Gastroesophageal sphincter (tissue), 4 donors: Measurements from ENCODE around the gene NIM1K. TPM values are rescaled to one million over a fixed set of nuclear protein-coding genes. Genes with fewer than 3 reads are reported as not detected.

ENCODE experiments used
- ATAC-seq: fragments of 150-250 bp; one replicate; pipeline ENCODE4 v1.9.1; 2016; ENCODE audit warnings: mild to moderate bottlenecking, moderate library complexity
- H3K27ac ChIP-seq, 4 donors: fragments of 200-600 bp; sonication (generic) in 3 of 4; 1 replicate in 3 of 4; 2 replicates in 1 of 4; pipeline ENCODE4 v1.5.1; 2016 to 2019
- H3K27me3 ChIP-seq: fragments of 200-600 bp; sonication (generic); one replicate; pipeline ENCODE4 v1.5.1; 2019
- H3K36me3 ChIP-seq, 2 donors: fragments of 200-600 bp; sonication (generic); one replicate each; pipeline ENCODE4 v1.5.1; 2019; ENCODE audit warnings: control low read depth in 1 of 2
- H3K4me1 ChIP-seq, 3 donors: fragments of 200-600 bp; sonication (generic); 1 replicate in 2 of 3; 2 replicates in 1 of 3; pipeline ENCODE4 v1.5.1; 2016 to 2019; ENCODE audit warnings: control low read depth in 2 of 3
- H3K4me3 ChIP-seq, 2 donors: fragments of 200-600 bp; sonication (generic); one replicate each; pipeline ENCODE4 v1.5.1; 2019; ENCODE audit warnings: mild to moderate bottlenecking in 1 of 2, moderate library complexity in 1 of 2
- H3K9me3 ChIP-seq, 3 donors: fragments of 200-600 bp; sonication (generic); one replicate each; pipeline ENCODE4 v1.5.1; 2017 to 2019; ENCODE audit warnings: control low read depth in 2 of 3
- CTCF ChIP-seq, 4 experiments: fragments of 200-600 bp in 2 of 4; fragments of 450-650 bp in 2 of 4; sonication (generic) in 1 of 4; IDR thresholded peaks; one replicate each; pipeline ENCODE4 v1.5.1; 2017 to 2019; ENCODE audit warnings: antibody characterized with exemption in 4 of 4, mild to moderate bottlenecking in 2 of 4, moderate library complexity in 2 of 4
- EP300 ChIP-seq: sonication (generic); formaldehyde crosslinking; IDR thresholded peaks from one replicate; pipeline ENCODE4 v1.6.1; 2017; ENCODE audit warnings: antibody characterized with exemption, mild to moderate bottlenecking
- POLR2A ChIP-seq, 2 donors: fragments of 450-650 bp; IDR thresholded peaks; one replicate each; pipeline ENCODE4 v1.6.1; 2017; ENCODE audit warnings: antibody characterized with exemption in 2 of 2, mild to moderate bottlenecking in 2 of 2, moderate library complexity in 1 of 2
- POLR2AphosphoS5 ChIP-seq: sonication (generic); formaldehyde crosslinking; IDR thresholded peaks from one replicate; pipeline ENCODE4 v1.6.1; 2017; ENCODE audit warnings: antibody characterized with exemption
- WGBS, 2 donors: methylation state at CpG; one replicate each; pipeline ENCODE4 v1.1.5; 2018; ENCODE audit warnings: low coverage in 1 of 2; 5-methylcytosine and 5-hydroxymethylcytosine counted together
- total RNA-seq, 4 donors: library from RNA; depleted of rRNA; stranded (reverse); fragments of >200 nt; gene quantifications; one replicate each; pipeline ENCODE4 v1.1.0, GENCODE V29; 2016

The NIM1K gene
- total RNA-seq, 4 donors from 2014 or later: 0.94 to 1.9 (median 1.2) TPM

GRCh38 chr5:43309122-43309521 lies 117.1 kb downstream of the NIM1K start:
- TF ChIP-seq POLR2A (IDR thresholded peaks at IDR 0.05) (no peak), POLR2AphosphoS5 (no peak), EP300 (no peak), CTCF (IDR thresholded peaks at IDR 0.05) (no peak)
- Histone ChIP-seq H3K27me3 (no peaks in the 10 kb centered on the region), H3K27ac (no peak overlapping the region), H3K4me3 (no peak overlapping the region), H3K4me1 (peaks cover 2 to 50% (median 10%) of the 10 kb centered on the region in 3 donors), H3K9me3 (no peaks in the 10 kb centered on the region), H3K36me3 (no peaks in the 10 kb centered on the region)
- WGBS, 2 donors: 92 to 100% methylated on average over 1 to 3 of the region's 3 CpGs
- ATAC-seq: no peak

- TF ChIP-seq POLR2AphosphoS5 (no peak), POLR2A (IDR thresholded peaks at IDR 0.05) (no peak), EP300 (no peak), CTCF (IDR thresholded peaks at IDR 0.05) (no peak)
- Histone ChIP-seq H3K4me1 (peaks cover 2 to 51% (median 10%) of the 10 kb centered on the region in 3 donors), H3K27me3 (no peaks in the 10 kb centered on the region), H3K4me3 (no peak overlapping the region), H3K36me3 (no peaks in the 10 kb centered on the region), H3K9me3 (no peaks in the 10 kb centered on the region), H3K27ac (no peak overlapping the region)
- no peak for ATAC-seq
Observed at GRCh38 chr5:43309637-43310036, 117.6 kb downstream of the NIM1K start.

GRCh38 chr5:43312076-43312661 lies 120.1 kb downstream of the NIM1K start:
- Histone ChIP-seq H3K36me3 (no peaks in the 10 kb centered on the region), H3K4me3 (peak overlapping the region; percentile 74 to 87), H3K27ac (peak overlapping the region in 3 of 4 donors; percentile 89 to 91 (median 90)), H3K4me1 (peaks cover 2 to 40% (median 10%) of the 10 kb centered on the region in 3 donors), H3K27me3 (no peaks in the 10 kb centered on the region), H3K9me3 (no peaks in the 10 kb centered on the region)
- TF ChIP-seq CTCF (IDR thresholded peaks at IDR 0.05): no peak
- TF ChIP-seq EP300: no peak
- no peak for TF ChIP-seq POLR2A (IDR thresholded peaks at IDR 0.05)
- TF ChIP-seq POLR2AphosphoS5: no peak
- WGBS, 2 donors: 22 to 45% methylated on average over 2 to 6 of the region's 6 CpGs
- no peak for ATAC-seq

GRCh38 chr5:43312699-43313034 lies 120.6 kb downstream of the NIM1K start:
- no peak for ATAC-seq
- TF ChIP-seq EP300 (no peak), POLR2AphosphoS5 (no peak), POLR2A (IDR thresholded peaks at IDR 0.05) (no peak), CTCF (IDR thresholded peaks at IDR 0.05) (no peak)
- Histone ChIP-seq H3K36me3 (no peaks in the 10 kb centered on the region), H3K4me3 (peak overlapping the region; percentile 74 to 87), H3K4me1 (peaks cover 2 to 40% (median 10%) of the 10 kb centered on the region in 3 donors), H3K27ac (peak overlapping the region; percentile 78 to 91 (median 90)), H3K9me3 (no peaks in the 10 kb centered on the region), H3K27me3 (no peaks in the 10 kb centered on the region)
- 1 to 2% methylated on average over 7 to 8 of the region's 9 CpGs for WGBS, 2 donors
